CD14-positive monocyte (primary cell): ENCODE results near the gene SLC43A3. TPM values are rescaled to one million over a fixed set of nuclear protein-coding genes. Genes with fewer than 3 reads are reported as not detected.
"Not testable (repeated sequence)": the region's sequence is repeated elsewhere in the genome, so short reads cannot be mapped to it uniquely, and the experiment has no call there.

ENCODE experiments used
- DNase-seq, 3 donors: peaks; one replicate each; pipeline ENCODE4 v3.0.0-alpha.2; 2011 to 2022
- H2AFZ ChIP-seq: 2 replicates; pipeline ENCODE4 v1.6.0; 2012; ENCODE audit warnings: mild to moderate bottlenecking, low read depth, low read length, inconsistent platforms; ENCODE audit not compliant: insufficient read depth, poor library complexity, severe bottlenecking
- H3K27ac ChIP-seq, 2 donors: 1 replicate in 1 of 2; 2 replicates in 1 of 2; pipeline ENCODE4 v1.5.1; 2012 to 2013; ENCODE audit warnings: low read length in 2 of 2, control low read depth in 1 of 2, inconsistent platforms in 1 of 2, low read depth in 1 of 2, mild to moderate bottlenecking in 1 of 2
- H3K27me3 ChIP-seq, 2 donors: one replicate each; pipeline versions ENCODE4 v1.6.0 to v1.6.1; 2011 to 2013; ENCODE audit warnings: low read length in 2 of 2; ENCODE audit not compliant: control insufficient read depth in 2 of 2, insufficient read depth in 2 of 2
- H3K36me3 ChIP-seq, 2 donors: replicated peaks in 1 of 2; 1 replicate in 1 of 2; 2 replicates in 1 of 2; pipeline versions ENCODE4 v1.5.1 to v1.6.1; 2012 to 2013; ENCODE audit warnings: low read length in 2 of 2, control low read depth in 1 of 2, inconsistent platforms in 1 of 2, mild to moderate bottlenecking in 1 of 2; ENCODE audit not compliant: insufficient read depth in 2 of 2, control insufficient read depth in 1 of 2
- H3K4me1 ChIP-seq, 2 donors: 1 replicate in 1 of 2; 2 replicates in 1 of 2; pipeline versions ENCODE4 v1.5.1 to v1.6.1; 2012 to 2013; ENCODE audit warnings: low read length in 2 of 2, control low read depth in 1 of 2, inconsistent platforms in 1 of 2, mild to moderate bottlenecking in 1 of 2, moderate library complexity in 1 of 2; ENCODE audit not compliant: insufficient read depth in 2 of 2, control insufficient read depth in 1 of 2
- H3K4me2 ChIP-seq: replicated peaks from 2 replicates; pipeline ENCODE3; 2012; ENCODE audit warnings: low read length, moderate library complexity, mild to moderate bottlenecking; ENCODE audit not compliant: poor library complexity, severe bottlenecking; ENCODE audit errors: extremely low read depth
- H3K4me3 ChIP-seq, 3 experiments: fragments of 200-600 bp in 1 of 3; sonication (generic) in 1 of 3; replicated peaks in 1 of 3; 1 replicate in 2 of 3; 2 replicates in 1 of 3; pipeline ENCODE4 v1.5.1; 2011 to 2013; ENCODE audit warnings: low read length in 3 of 3, mild to moderate bottlenecking in 3 of 3, control low read depth in 2 of 3, low read depth in 2 of 3, inconsistent platforms in 1 of 3, moderate library complexity in 1 of 3
- H3K79me2 ChIP-seq: 2 replicates; pipeline ENCODE4 v1.6.0; 2012; ENCODE audit warnings: mild to moderate bottlenecking, control low read depth, inconsistent platforms, low read length, moderate library complexity; ENCODE audit not compliant: insufficient read depth
- H3K9ac ChIP-seq: 2 replicates; pipeline ENCODE4 v1.6.0; 2017; ENCODE audit warnings: low read length, mild to moderate bottlenecking; ENCODE audit not compliant: insufficient read depth, poor library complexity, severe bottlenecking
- H3K9me3 ChIP-seq, 2 donors: replicated peaks in 1 of 2; 1 replicate in 1 of 2; 2 replicates in 1 of 2; pipeline versions ENCODE4 v1.5.1 to v1.6.1; 2012 to 2013; ENCODE audit warnings: low read length in 2 of 2, control low read depth in 1 of 2; ENCODE audit not compliant: control insufficient read depth in 1 of 2, insufficient read depth in 1 of 2
- H4K20me1 ChIP-seq: 2 replicates; pipeline ENCODE4 v1.6.0; 2012; ENCODE audit warnings: mild to moderate bottlenecking, low read length, control low read depth, moderate library complexity; ENCODE audit not compliant: insufficient read depth
- H3K27ac Mint-ChIP-seq, 7 donors: one replicate each; pipeline ENCODE4 v1.8.0; 2020; ENCODE audit warnings: mild to moderate bottlenecking in 7 of 7, mixed read lengths in 7 of 7, moderate library complexity in 6 of 7, inconsistent platforms in 2 of 7
- H3K27me3 Mint-ChIP-seq, 3 donors: one replicate each; pipeline ENCODE4 v1.8.0; 2021 to 2022; ENCODE audit warnings: low read depth in 3 of 3, mild to moderate bottlenecking in 3 of 3, mixed read lengths in 3 of 3, moderate library complexity in 3 of 3, inconsistent platforms in 1 of 3
- H3K36me3 Mint-ChIP-seq, 2 donors: one replicate each; pipeline ENCODE4 v1.8.0; 2020; ENCODE audit warnings: mixed read lengths in 2 of 2, inconsistent platforms in 1 of 2, mild to moderate bottlenecking in 1 of 2
- H3K4me1 Mint-ChIP-seq: one replicate; pipeline ENCODE4 v1.8.0; 2020; ENCODE audit warnings: mild to moderate bottlenecking, mixed read lengths
- H3K4me3 Mint-ChIP-seq, 2 donors: one replicate each; pipeline ENCODE4 v1.8.0; 2020; ENCODE audit warnings: mild to moderate bottlenecking in 2 of 2, mixed read lengths in 2 of 2, moderate library complexity in 1 of 2
- H3K9me3 Mint-ChIP-seq, 7 donors: one replicate each; pipeline ENCODE4 v1.8.0; 2020 to 2022; ENCODE audit warnings: mixed read lengths in 7 of 7, mild to moderate bottlenecking in 6 of 7, moderate library complexity in 6 of 7, inconsistent platforms in 2 of 7
- WGBS: methylation state at CpG from one replicate; pipeline ENCODE4 v1.1.5; 2013; ENCODE audit warnings: missing lambda C conversion rate; ENCODE audit not compliant: insufficient coverage; 5-methylcytosine and 5-hydroxymethylcytosine counted together
- intact Hi-C, 2 donors: fragments of 100-400 bp; cut with micrococcal nuclease; formaldehyde crosslinking; loops; one replicate each; pipeline versions ENCODE4 v1.15.0 to v1.15.1; 2023
- polyA plus RNA-seq, 3 donors: library from polyadenylated mRNA; depleted of rRNA in 1 of 3; unstranded in 2 of 3; stranded (reverse) in 1 of 3; fragments of 300-500 nt in 2 of 3; fragments of >200 nt in 1 of 3; fragmentation: Illumina TruSeq in 2 of 3; gene quantifications; 1 replicate in 2 of 3; 2 replicates in 1 of 3; pipeline ENCODE4 v1.2.3, GENCODE V29; 2012 to 2021
- TF ChIP-seq, protein P1 (sequence below): fragments of 200-600 bp; IDR thresholded peaks from one replicate; pipeline ENCODE4 v1.8.0; 2022; ENCODE audit warnings: antibody characterized with exemption, mild to moderate bottlenecking

The SLC43A3 gene
- polyA plus RNA-seq, 3 donors = 82.4 to 116 (median 109) TPM

GRCh38 chr11:57403802-57404147 lies 23.1 kb downstream of the SLC43A3 start:
- peak in 1 of 3 donors; percentile 25 for DNase-seq
- H3K36me3 ChIP-seq = peaks cover 20 to 32% of the 10 kb centered on the region in 2 donors
- peak overlapping the region; percentile 53 to 57 for H3K27ac ChIP-seq
- intact Hi-C loops = no loop called here
- H3K79me2 ChIP-seq = no peaks in the 10 kb centered on the region
- Mint-ChIP-seq H3K36me3 (peaks cover 35 to 37% of the 10 kb centered on the region in 2 donors), H3K27me3 (peaks cover 0 to 3% (median 2%) of the 10 kb centered on the region in 3 donors), H3K9me3 (peaks cover 4 to 17% (median 9%) of the 10 kb centered on the region in 7 donors), H3K27ac (peak overlapping the region; percentile 54 to 88 (median 78)), H3K4me3 (no peak overlapping the region), H3K4me1 (peaks cover 31% of the 10 kb centered on the region)
- H2AFZ ChIP-seq = no peak overlapping the region
- no CpG with 5 or more reads among the region's 2 CpGs for WGBS
- no peak overlapping the region for H3K4me2 ChIP-seq
- H4K20me1 ChIP-seq = peaks cover 33% of the 10 kb centered on the region
- peaks cover 25 to 26% of the 10 kb centered on the region in 2 donors for H3K4me1 ChIP-seq
- peaks cover 0 to 9% of the 10 kb centered on the region in 2 donors for H3K9me3 ChIP-seq
- TF ChIP-seq, protein P1, sequence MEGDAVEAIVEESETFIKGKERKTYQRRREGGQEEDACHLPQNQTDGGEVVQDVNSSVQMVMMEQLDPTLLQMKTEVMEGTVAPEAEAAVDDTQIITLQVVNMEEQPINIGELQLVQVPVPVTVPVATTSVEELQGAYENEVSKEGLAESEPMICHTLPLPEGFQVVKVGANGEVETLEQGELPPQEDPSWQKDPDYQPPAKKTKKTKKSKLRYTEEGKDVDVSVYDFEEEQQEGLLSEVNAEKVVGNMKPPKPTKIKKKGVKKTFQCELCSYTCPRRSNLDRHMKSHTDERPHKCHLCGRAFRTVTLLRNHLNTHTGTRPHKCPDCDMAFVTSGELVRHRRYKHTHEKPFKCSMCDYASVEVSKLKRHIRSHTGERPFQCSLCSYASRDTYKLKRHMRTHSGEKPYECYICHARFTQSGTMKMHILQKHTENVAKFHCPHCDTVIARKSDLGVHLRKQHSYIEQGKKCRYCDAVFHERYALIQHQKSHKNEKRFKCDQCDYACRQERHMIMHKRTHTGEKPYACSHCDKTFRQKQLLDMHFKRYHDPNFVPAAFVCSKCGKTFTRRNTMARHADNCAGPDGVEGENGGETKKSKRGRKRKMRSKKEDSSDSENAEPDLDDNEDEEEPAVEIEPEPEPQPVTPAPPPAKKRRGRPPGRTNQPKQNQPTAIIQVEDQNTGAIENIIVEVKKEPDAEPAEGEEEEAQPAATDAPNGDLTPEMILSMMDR = no peak
- H3K4me3 ChIP-seq = no peak overlapping the region
- no peaks in the 10 kb centered on the region for H3K27me3 ChIP-seq
- H3K9ac ChIP-seq = no peak overlapping the region

- Histone ChIP-seq H3K4me1 (peaks cover 25 to 26% of the 10 kb centered on the region in 2 donors), H3K36me3 (peaks cover 14 to 26% of the 10 kb centered on the region in 2 donors), H3K27ac (peak overlapping the region; percentile 53 to 57), H4K20me1 (peaks cover 27% of the 10 kb centered on the region)
- Mint-ChIP-seq H3K36me3 (peaks cover 29 to 31% of the 10 kb centered on the region in 2 donors), H3K9me3 (peaks cover 4 to 17% (median 9%) of the 10 kb centered on the region in 7 donors), H3K27ac (peak overlapping the region in 6 of 7 donors; percentile 61 to 88 (median 79)), H3K4me1 (peaks cover 31% of the 10 kb centered on the region)
- intact Hi-C loops, H3K9ac ChIP-seq, H3K27me3 Mint-ChIP-seq, H2AFZ ChIP-seq, H3K4me3 Mint-ChIP-seq, H3K79me2 ChIP-seq, H3K9me3 ChIP-seq, DNase-seq, H3K4me3 ChIP-seq, H3K4me2 ChIP-seq, H3K27me3 ChIP-seq: not testable (repeated sequence)
- no CpG with 5 or more reads among the region's 6 CpGs for WGBS
These were observed 23.7 kb downstream of the SLC43A3 start for GRCh38 chr11:57403003-57403801.
